GM19455 (cell line): Measurements from ENCODE around the gene KRT86.
A peak's percentile ranks its signal among the peaks of the same experiment; 100 is the strongest.
"Not testable (repeated sequence)": the region's sequence is repeated elsewhere in the genome, so short reads cannot be mapped to it uniquely, and the experiment has no call there.

ENCODE experiments used
- ATAC-seq: cut with Tn5 transposase; IDR thresholded peaks from one replicate; pipeline ENCODE4 v1.9.1; 2021; ENCODE audit not compliant: unreplicated experiment

KRT86 gene

GRCh38 chr12:52238916-52239646 lies 35.4 kb upstream of the KRT86 start:
- ATAC-seq: no peak

- no peak for ATAC-seq
Observed at GRCh38 chr12:52239767-52240166, 34.7 kb upstream of the KRT86 start.

- ATAC-seq: not testable (repeated sequence)
Observed at GRCh38 chr12:52240247-52240646, 34.2 kb upstream of the KRT86 start.

GRCh38 chr12:52241205-52241842 lies 33.1 kb upstream of the KRT86 start:
- ATAC-seq: no peak

GRCh38 chr12:52242442-52243258 lies 31.8 kb upstream of the KRT86 start:
- no peak for ATAC-seq

GRCh38 chr12:52243259-52243855 lies 31.1 kb upstream of the KRT86 start:
- ATAC-seq: no peak

GRCh38 chr12:52243856-52244614 lies 30.4 kb upstream of the KRT86 start:
- ATAC-seq: peak; percentile 83

- ATAC-seq: no peak
Observed at GRCh38 chr12:52244615-52244994, 29.8 kb upstream of the KRT86 start.

GRCh38 chr12:52245259-52245961 lies 29.0 kb upstream of the KRT86 start:
- no peak for ATAC-seq

GRCh38 chr12:52245962-52246569 lies 28.4 kb upstream of the KRT86 start:
- no peak for ATAC-seq

- no peak for ATAC-seq
Observed at GRCh38 chr12:52246720-52247621, 27.5 kb upstream of the KRT86 start.

GRCh38 chr12:52247622-52248540 lies 26.6 kb upstream of the KRT86 start:
- no peak for ATAC-seq

- no peak for ATAC-seq
Observed at GRCh38 chr12:52248541-52249461, 25.6 kb upstream of the KRT86 start.

- ATAC-seq: no peak
Observed at GRCh38 chr12:52249511-52250047, 24.9 kb upstream of the KRT86 start.

- ATAC-seq: no peak
Observed at GRCh38 chr12:52250048-52250990, 24.1 kb upstream of the KRT86 start.
